Lung microvascular endothelial cell (primary cell): ENCODE data around the gene PGLYRP2. TPM values are rescaled to one million over a fixed set of nuclear protein-coding genes. Genes with fewer than 3 reads are reported as not detected.

Experiments used
- DNase-seq, 2 donors: peaks; one replicate each; pipeline versions ENCODE4 v3.0.0 to v3.0.0-alpha.2; 2010; ENCODE audit warnings: low read depth in 2 of 2
- total RNA-seq: library from RNA; depleted of rRNA; stranded (reverse); fragments of >200 nt; gene quantifications from 2 replicates; pipeline ENCODE4 v1.2.1, GENCODE V29; 2014

PGLYRP2 gene
- total RNA-seq, 1 donor from 2014 or later = not detected

- DNase-seq = no peak
Measured at GRCh38 chr19:15439821-15440641, 39.3 kb downstream of the PGLYRP2 start.

GRCh38 chr19:15439078-15439799 lies 40.1 kb downstream of the PGLYRP2 start:
- DNase-seq = no peak

DNA sequence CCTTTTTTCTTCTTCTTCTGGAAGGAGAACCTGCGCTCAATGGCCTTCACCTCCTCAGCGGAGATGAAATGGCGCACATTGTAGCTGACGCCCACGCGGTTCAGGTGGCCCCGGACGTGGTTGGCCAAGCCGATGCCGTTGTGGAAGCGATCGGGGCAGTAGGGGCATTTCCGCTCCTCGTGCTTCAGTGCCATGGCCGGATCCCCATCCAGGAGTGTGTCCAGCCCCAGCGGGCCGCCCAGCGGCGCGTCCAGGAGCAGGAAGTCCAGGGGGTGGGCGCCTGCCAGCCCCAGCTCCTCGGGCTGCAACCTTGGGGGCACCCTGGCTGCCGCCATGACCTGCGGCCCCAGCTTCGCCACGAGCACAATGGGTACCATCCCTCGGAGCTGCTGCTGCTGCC lies 40.7 kb downstream of the PGLYRP2 start:
- DNase-seq = no peak

- no peak for DNase-seq
Measured at GRCh38 chr19:15438124-15438496, 41.2 kb downstream of the PGLYRP2 start.

DNA sequence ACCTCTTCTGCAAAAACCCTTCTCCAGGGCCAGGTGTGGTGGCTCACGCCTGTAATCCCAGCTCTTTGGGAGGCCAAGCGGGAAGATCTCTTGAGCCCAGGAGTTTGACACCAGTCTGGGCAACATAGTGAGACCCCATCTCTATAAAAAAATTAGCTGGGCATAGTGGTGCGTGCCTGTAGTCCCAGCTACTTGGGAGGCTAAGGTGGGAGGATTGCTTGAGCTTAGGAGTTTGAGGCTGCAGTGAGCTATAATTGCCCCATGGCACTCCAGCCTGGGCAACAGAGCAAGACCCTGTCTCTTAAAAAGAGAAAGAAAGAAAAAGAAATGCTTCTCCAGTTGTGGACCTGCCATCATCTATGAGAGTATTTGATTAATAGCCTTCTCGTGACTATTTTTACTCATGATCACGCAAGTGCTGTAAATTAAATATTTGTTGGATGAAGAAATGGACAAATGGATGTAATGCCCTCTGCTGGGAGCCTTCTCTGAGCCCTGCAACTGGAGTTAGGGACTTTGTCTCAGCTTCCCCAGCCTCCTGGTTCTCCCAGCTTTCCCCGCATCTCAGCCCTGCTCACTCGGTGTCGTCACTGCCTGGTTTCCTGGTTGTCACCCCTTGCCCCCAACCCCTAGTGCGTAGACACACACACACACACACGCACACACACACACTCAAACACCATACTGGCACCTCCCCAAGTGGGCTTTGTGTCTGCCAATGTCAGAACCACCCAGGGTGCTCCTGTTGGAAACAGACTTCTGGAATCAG lies 41.8 kb downstream of the PGLYRP2 start:
- peak; percentile 20 to 25 for DNase-seq

- no peak for DNase-seq
Measured at GRCh38 chr19:15436826-15437110, 42.5 kb downstream of the PGLYRP2 start.

DNA sequence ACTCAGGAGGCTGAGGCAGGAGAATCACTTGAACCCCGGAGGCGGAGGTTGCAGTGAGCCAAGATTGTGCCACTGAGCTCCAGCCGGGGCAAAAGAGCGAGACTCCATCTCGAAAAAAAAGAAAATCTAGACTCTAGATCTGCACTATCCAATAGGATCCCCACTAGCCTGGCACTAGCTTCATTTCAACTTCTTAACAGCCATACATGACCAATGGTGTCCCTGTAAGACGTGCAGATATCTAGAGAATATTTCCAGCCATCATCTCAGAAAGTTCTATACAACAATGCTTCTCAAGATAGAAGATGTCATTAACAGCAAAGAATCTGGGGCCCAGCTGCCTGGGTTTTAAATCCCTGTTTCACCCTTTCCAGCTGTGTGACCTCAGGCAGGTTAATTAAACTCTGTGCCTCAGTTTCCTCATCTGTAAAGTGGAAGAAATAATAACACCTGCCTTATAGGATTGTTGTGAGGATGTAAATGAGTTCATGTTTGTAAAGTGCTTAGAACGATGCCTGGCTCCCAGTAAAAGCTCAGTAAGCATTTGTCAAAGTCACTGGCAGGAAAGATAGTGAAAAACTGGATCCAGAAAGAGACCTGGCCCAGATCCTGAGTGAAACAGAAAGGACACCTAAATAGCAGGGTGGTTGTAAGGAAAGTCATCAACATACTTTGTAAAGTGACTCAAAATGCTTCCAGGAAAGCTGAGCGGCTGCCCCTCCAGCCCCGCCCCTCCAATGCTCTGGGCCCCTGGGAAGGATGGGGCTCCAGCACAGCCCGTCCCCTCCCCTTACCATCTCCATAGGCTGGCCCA lies 43.1 kb downstream of the PGLYRP2 start:
- no peak for DNase-seq

GRCh38 chr19:15433519-15434069 lies 45.7 kb downstream of the PGLYRP2 start:
- DNase-seq = no peak

GRCh38 chr19:15432629-15433518 lies 46.4 kb downstream of the PGLYRP2 start:
- DNase-seq = peak; percentile 92 to 94

GRCh38 chr19:15432018-15432494 lies 47.2 kb downstream of the PGLYRP2 start:
- peak in 1 of 2 donors; percentile 42 for DNase-seq

DNA sequence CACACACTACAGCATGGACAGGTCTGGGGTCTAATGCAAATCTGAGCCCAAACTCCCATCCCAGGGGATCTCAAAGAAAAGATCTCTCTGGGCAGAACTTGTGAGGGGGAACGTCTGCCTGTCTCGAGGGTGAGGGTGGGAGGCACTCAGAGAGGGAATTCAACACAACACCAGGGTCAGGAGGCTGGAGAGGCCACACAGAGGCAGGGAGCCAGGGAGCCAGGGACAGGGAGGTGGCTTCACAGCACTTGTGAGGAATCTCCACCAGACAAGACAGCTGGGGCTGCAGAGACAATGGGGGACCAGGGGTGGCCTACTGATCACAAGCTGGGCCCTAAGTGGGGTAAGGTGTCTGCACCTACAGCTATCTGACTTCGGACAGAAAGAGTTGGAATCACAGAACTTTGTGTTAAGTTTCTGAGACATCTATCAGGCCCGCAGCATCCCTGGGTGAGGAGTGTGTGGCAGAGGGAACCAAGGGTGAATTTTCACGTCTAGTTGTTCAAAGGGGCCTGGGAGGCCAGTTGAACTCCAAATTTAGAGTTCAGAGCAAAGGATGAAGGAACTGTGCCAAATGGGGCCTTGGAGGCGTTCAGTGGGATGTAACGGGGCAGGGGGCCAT lies 47.8 kb downstream of the PGLYRP2 start:
- no peak for DNase-seq

DNA sequence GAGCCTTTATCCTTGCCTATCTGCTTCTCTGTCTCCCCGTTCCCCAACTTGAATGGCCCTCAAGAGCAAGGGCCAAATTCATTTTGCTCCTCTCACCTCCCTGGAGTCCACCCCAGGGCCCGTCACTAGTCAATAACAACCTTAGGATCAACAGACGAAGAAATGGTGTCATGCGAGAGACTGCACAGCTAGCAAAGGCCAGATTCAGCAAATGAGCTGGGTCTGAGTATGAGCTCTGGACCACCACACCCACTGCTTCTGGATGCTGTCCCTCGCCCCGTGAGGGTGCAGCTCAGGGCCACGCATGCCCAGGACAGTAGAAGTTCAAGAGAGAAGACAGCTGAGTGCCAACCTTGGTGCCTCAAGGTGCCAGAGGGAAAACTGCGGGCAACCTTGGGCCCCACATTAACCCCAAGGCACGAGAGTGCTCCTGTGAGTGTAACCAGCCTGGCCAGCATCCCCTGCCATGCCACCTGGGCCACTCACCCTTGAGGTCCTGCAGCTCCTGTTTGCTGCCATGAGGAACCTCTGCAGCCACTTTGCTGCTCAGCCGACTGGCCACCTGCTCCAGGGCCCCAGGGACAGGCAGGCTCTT lies 48.7 kb downstream of the PGLYRP2 start:
- no peak for DNase-seq

DNA sequence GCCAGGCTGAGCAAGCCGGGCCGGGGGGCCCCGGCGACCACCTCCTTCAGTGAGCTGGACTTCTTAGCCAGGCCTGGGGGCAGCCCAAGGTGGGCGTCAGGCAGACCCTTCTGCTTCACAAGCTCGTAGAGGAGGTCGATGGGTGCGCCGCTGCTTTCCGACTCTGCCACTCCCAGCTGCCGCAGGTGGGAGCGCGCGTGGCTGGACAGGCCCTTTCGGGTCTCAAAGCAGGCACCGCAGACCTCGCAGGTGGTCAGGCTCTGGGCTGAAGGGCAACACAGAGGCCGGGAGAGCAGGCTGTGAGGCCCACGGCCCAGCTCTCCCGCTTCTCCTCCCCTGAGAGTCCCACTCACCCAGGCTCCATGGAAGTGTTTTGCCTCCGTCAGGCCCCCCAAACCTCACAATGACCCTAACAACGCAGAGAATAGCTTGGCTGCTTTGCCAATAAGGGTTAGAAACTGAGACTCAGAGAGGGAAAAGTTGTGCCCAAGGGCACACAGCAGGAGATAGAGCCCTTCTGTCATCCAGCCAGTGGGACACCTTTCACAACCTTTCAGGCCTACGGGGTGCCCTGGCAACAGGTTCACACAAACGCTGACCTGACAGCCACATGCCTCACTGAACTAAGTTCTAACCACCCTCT lies 49.4 kb downstream of the PGLYRP2 start:
- DNase-seq = no peak

DNA sequence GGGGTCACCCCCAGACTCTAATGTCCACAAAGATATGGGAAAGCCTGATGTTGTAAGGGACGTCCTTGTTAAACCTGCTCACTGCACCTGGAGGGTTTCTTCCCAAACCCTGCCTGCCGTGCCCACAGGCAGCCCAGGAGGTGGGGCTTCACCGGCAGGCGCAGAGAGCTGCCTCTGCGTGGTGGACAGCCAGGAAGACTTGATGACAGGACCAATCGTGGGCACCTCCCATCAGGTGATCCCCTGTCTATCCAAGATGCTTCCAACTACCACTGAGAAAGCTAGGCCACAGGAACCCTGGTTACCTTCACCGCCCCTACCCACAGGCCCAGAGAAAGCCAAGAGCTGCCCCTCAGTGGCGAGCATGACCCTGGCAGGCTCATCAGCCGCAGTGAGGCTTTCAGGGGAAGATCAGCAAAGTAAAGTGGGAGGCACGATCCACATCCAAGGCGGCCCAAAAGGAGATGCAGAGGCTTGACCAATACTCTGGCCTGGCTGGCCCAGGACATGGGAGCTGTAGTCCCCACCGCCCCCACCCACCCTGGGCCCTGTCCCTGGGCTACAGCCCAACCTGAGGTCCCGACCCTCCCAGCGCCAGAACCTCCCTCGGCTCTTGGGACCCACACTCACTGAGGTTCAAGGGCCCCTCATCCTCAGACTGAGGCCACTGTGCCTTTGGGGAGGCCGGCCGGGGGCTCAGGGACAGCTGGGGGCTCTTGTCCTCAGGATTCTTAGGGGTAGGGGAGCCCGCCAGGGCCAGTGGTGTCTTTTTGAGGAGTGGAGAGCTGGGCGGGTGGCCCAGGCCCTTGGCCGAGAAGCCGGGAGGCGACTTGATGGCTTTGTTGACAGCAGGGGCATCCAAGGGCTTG lies 50.1 kb downstream of the PGLYRP2 start:
- DNase-seq = no peak

GRCh38 chr19:15427991-15428471 lies 51.3 kb downstream of the PGLYRP2 start:
- no peak for DNase-seq

- no peak for DNase-seq
Measured at GRCh38 chr19:15427350-15427700, 52.0 kb downstream of the PGLYRP2 start.

- DNase-seq = peak in 1 of 2 donors; percentile 20
Measured at GRCh38 chr19:15426485-15427349, 52.6 kb downstream of the PGLYRP2 start.
